ENCODE results near the gene GHDC. TPM values are rescaled to one million over a fixed set of nuclear protein-coding genes. Genes with fewer than 3 reads are reported as not detected.

GHDC gene
- total and polyA plus RNA-seq, 2 of the 8 experiments (the other 6 are each of a cell fraction or from before 2014, with no cell fraction given) = 7.4 to 8.1 TPM

- no peak overlapping the region for H2BK5ac ChIP-seq (ENCODE audit: low read depth, low read length)
- H3K27me3 ChIP-seq (replicated peaks in 1 of 4; ENCODE audit: control insufficient read depth in 3 of 4, extremely low read depth in 1 of 4, insufficient read depth in 3 of 4, low read length in 3 of 4) = no peaks in the 10 kb centered on the region
- H2BK15ac ChIP-seq (ENCODE audit: low read length) = no peak overlapping the region
- FAIRE-seq (no peak), DNase-seq (ENCODE audit: low read depth in 1 of 2, low spot score in 2 of 2) (no peak)
- no peak overlapping the region for H3K14ac ChIP-seq (ENCODE audit: insufficient read length)
- no peak overlapping the region for H4K8ac ChIP-seq (ENCODE audit: extremely low read depth, insufficient read depth, low read length)
- no peaks in the 10 kb centered on the region for H3K4me1 ChIP-seq (replicated peaks in 1 of 4; ENCODE audit: control insufficient read depth in 3 of 4, insufficient read depth in 4 of 4, low read length in 3 of 4)
- H3K56ac ChIP-seq (replicated peaks; ENCODE audit: insufficient read length, low read depth, low read length) = no peak overlapping the region
- ChIA-PET CTCF (ENCODE audit: partially characterized antibody) (interaction anchor here (2.6 kb wide), 1 partner anchor 11 kb away, joined by 13 read pairs; no protein-coding TSS in a partner anchor), POLR2A (ENCODE audit: partially characterized antibody) (no interaction called here)
- H3K4ac ChIP-seq (replicated peaks; ENCODE audit: insufficient read length, low read depth, low read length) = no peak overlapping the region
- H4K91ac ChIP-seq (replicated peaks; ENCODE audit: insufficient read length, low read length) = no peak overlapping the region
- no peak overlapping the region for H3K23ac ChIP-seq (ENCODE audit: insufficient read length)
- WGBS, 2 experiments (ENCODE audit: extremely low coverage in 1 of 2, insufficient coverage in 1 of 2, insufficient read length in 1 of 2, insufficient replicate concordance in 2 of 2, low coverage in 1 of 2, low lambda C conversion rate in 2 of 2, missing lambda C conversion rate in 1 of 2) = 93% methylated on average over 5 of the region's 5 CpGs; no CpG with 5 or more reads in 1 of the 2 experiments
- H3K79me2 ChIP-seq (ENCODE audit: control insufficient read depth in 1 of 2, insufficient read depth in 2 of 2, low read length in 2 of 2) = peaks cover 0 to 10% of the 10 kb centered on the region in 2 experiments; a peak in 2 of 4 replicates
- H3K18ac ChIP-seq (ENCODE audit: extremely low read depth, low read length) = no peak overlapping the region
- H3K23me2 ChIP-seq (ENCODE audit: low read depth, low read length) = peaks cover 1% of the 10 kb centered on the region; the same call in 1 of the 2 replicates
- no peak overlapping the region for H3K9ac ChIP-seq (replicated peaks in 1 of 4; ENCODE audit: extremely low read depth in 1 of 4, low read depth in 3 of 4, low read length in 3 of 4)
- H2BK20ac ChIP-seq (ENCODE audit: low read length) = no peak overlapping the region
- no peak overlapping the region for H2BK12ac ChIP-seq (ENCODE audit: low read depth, low read length)
- no peak overlapping the region for H3K4me2 ChIP-seq (ENCODE audit: insufficient read depth in 1 of 2, low read depth in 2 of 2, low read length in 2 of 2)
- H2BK120ac ChIP-seq (replicated peaks; ENCODE audit: low read depth, low read length) = no peak overlapping the region
- H3K36me3 ChIP-seq (ENCODE audit: control insufficient read depth in 2 of 4, insufficient read depth in 4 of 4, low read length in 3 of 4) = 0 out of 8 replicates have a peak, but pooled peaks cover 0 to 2% (median 0%) of the 10 kb centered on the region in 4 experiments
- peaks cover 0 to 2% of the 10 kb centered on the region in 2 experiments for H4K20me1 ChIP-seq (replicated peaks in 1 of 2; ENCODE audit: control insufficient read depth in 1 of 2, insufficient read depth in 2 of 2, low read length in 2 of 2)
- no peak overlapping the region for H4K5ac ChIP-seq (ENCODE audit: insufficient read length, low read depth, low read length)
- H3K4me3 ChIP-seq (ENCODE audit: extremely low read depth in 1 of 4, insufficient read depth in 2 of 4, low read depth in 3 of 4, low read length in 4 of 4) = no peak overlapping the region
- no peak overlapping the region for H2AK5ac ChIP-seq (ENCODE audit: low read depth, low read length)
- peaks cover 4% of the 10 kb centered on the region for H3K79me1 ChIP-seq (ENCODE audit: low read depth, low read length)
- no peak overlapping the region for H3K27ac ChIP-seq (ENCODE audit: low read depth, low read length)
- H3K9me3 ChIP-seq (ENCODE audit: insufficient read depth in 2 of 2, low read depth in 1 of 2, low read length in 1 of 2) = no peaks in the 10 kb centered on the region
- no peak overlapping the region for H2AFZ ChIP-seq (ENCODE audit: low read length)
- TF ChIP-seq RAD21 (IDR thresholded peaks at IDR 0.05 in 1 of 2, conservative IDR thresholded peaks at IDR 0.05 in 1 of 2; ENCODE audit: low read depth in 2 of 2, low read length in 2 of 2) (no peak), SRF (IDR thresholded peaks at IDR 0.05; ENCODE audit: low read depth, low read length) (no peak)
Measured at GRCh38 chr17:42233156-42233555, 38.9 kb upstream of the GHDC start.
